Neural crest cell (in vitro differentiated cells): ENCODE measurements around the gene AEN. TPM values are rescaled to one million over a fixed set of nuclear protein-coding genes. Genes with fewer than 3 reads are reported as not detected.

Source experiments
- DNase-seq: peaks from one replicate; pipeline ENCODE4 v3.0.0; 2021; ENCODE audit warnings: low read depth, mixed read lengths, low spot score
- H3K27ac Mint-ChIP-seq: one replicate; pipeline ENCODE4 v1.8.0; 2021; ENCODE audit warnings: mild to moderate bottlenecking, mixed read lengths; ENCODE audit not compliant: unreplicated experiment
- H3K27me3 Mint-ChIP-seq: 2 replicates; pipeline ENCODE4 v1.8.0; 2021; ENCODE audit warnings: low read depth, mild to moderate bottlenecking, mixed read lengths
- H3K36me3 Mint-ChIP-seq: 2 replicates; pipeline ENCODE4 v1.8.0; 2021; ENCODE audit warnings: low read depth, mild to moderate bottlenecking, mixed read lengths
- H3K4me1 Mint-ChIP-seq: 2 replicates; pipeline ENCODE4 v1.8.0; 2021; ENCODE audit warnings: mixed read lengths
- H3K4me3 Mint-ChIP-seq: one replicate; pipeline ENCODE4 v1.8.0; 2021; ENCODE audit warnings: mild to moderate bottlenecking, mixed read lengths
- H3K9me3 Mint-ChIP-seq: 2 replicates; pipeline ENCODE4 v1.8.0; 2021; ENCODE audit warnings: mixed read lengths
- CTCF ChIP-seq: fragments of 200-600 bp; sonication (generic); conservative IDR thresholded peaks from 2 replicates; pipeline ENCODE4 v1.5.0; 2021; ENCODE audit warnings: antibody characterized with exemption, mild to moderate bottlenecking
- microRNA-seq: library from miRNA; unstranded; fragments of <30 nt; microRNA quantifications from one replicate; pipeline ENCODE4, GENCODE V29; 2020
- total RNA-seq: library from RNA; stranded (reverse); gene quantifications from 2 replicates; pipeline ENCODE4 v1.2.1, GENCODE V29; 2021

Gene AEN
- total RNA-seq, 1 donor from 2014 or later: 47.9 TPM

- H3K4me3 Mint-ChIP-seq: no peak overlapping the region
- no peak overlapping the region for H3K27ac Mint-ChIP-seq
- no peak for TF ChIP-seq CTCF
- peaks cover 5% of the 10 kb centered on the region for H3K9me3 Mint-ChIP-seq
- H3K4me1 Mint-ChIP-seq: no peaks in the 10 kb centered on the region
- H3K27me3 Mint-ChIP-seq: peaks cover 42% of the 10 kb centered on the region
- DNase-seq: no peak
- H3K36me3 Mint-ChIP-seq: no peaks in the 10 kb centered on the region
These were observed 53.5 kb downstream of the AEN start for GRCh38 chr15:88674661-88675060.

- TF ChIP-seq CTCF: no peak
- Mint-ChIP-seq H3K9me3 (no peaks in the 10 kb centered on the region), H3K4me3 (no peak overlapping the region), H3K4me1 (peaks cover 3% of the 10 kb centered on the region), H3K36me3 (no peaks in the 10 kb centered on the region), H3K27ac (no peak overlapping the region), H3K27me3 (peaks cover 14% of the 10 kb centered on the region)
- DNase-seq: no peak
These were observed 57.6 kb downstream of the AEN start for GRCh38 chr15:88678755-88679154.

GRCh38 chr15:88680241-88681001 is 59.3 kb downstream of the AEN start:
- TF ChIP-seq CTCF: no peak
- no peaks in the 10 kb centered on the region for H3K9me3 Mint-ChIP-seq
- no peaks in the 10 kb centered on the region for H3K36me3 Mint-ChIP-seq
- H3K27ac Mint-ChIP-seq: no peak overlapping the region
- H3K4me1 Mint-ChIP-seq: peaks cover 3% of the 10 kb centered on the region
- peaks cover 11% of the 10 kb centered on the region for H3K27me3 Mint-ChIP-seq
- DNase-seq: no peak
- H3K4me3 Mint-ChIP-seq: no peak overlapping the region

GRCh38 chr15:88681610-88682221 is 60.6 kb downstream of the AEN start:
- H3K4me1 Mint-ChIP-seq: peaks cover 3% of the 10 kb centered on the region
- H3K27me3 Mint-ChIP-seq: peaks cover 7% of the 10 kb centered on the region
- no peaks in the 10 kb centered on the region for H3K9me3 Mint-ChIP-seq
- no peak overlapping the region for H3K27ac Mint-ChIP-seq
- DNase-seq: no peak
- no peak for TF ChIP-seq CTCF
- H3K36me3 Mint-ChIP-seq: no peaks in the 10 kb centered on the region
- H3K4me3 Mint-ChIP-seq: no peak overlapping the region

Small RNA genes within 50 kb of the gene (microRNA-seq; reads per million reads assigned to microRNA genes)
- 37.3 reads per million, percentile 45 among the genes with 10 or more reads in this experiment for gene MIR1179
- not detected for gene MIR3529
- not detected for gene MIR7-2

Other genes with a start within 250 kb of the AEN start
- gene MRPL46, start 154.0 kb upstream of the AEN start, total RNA-seq: 25.9 and 28.2 TPM in 2 replicates
- 56.1 and 56.3 TPM in 2 replicates for gene MRPS11, start 153.6 kb upstream of the AEN start, total RNA-seq
- 14.0 and 16.1 TPM in 2 replicates for gene DET1, start 74.7 kb upstream of the AEN start, total RNA-seq
- 1.1 and 1.5 TPM in 2 replicates for gene ISG20, start 17.7 kb downstream of the AEN start, total RNA-seq
- gene ACAN, start 182.1 kb downstream of the AEN start, total RNA-seq: 0.30 and 0.54 TPM in 2 replicates